ENCODE data around the gene ETV5. TPM values are rescaled to one million over a fixed set of nuclear protein-coding genes. Genes with fewer than 3 reads are reported as not detected.

The ETV5 gene
- total and polyA plus RNA-seq, 10 of the 15 experiments (the other 5 are each of a cell fraction or from before 2014, with no cell fraction given), result 5.0 to 18.4 (median 7.4) TPM

DNA sequence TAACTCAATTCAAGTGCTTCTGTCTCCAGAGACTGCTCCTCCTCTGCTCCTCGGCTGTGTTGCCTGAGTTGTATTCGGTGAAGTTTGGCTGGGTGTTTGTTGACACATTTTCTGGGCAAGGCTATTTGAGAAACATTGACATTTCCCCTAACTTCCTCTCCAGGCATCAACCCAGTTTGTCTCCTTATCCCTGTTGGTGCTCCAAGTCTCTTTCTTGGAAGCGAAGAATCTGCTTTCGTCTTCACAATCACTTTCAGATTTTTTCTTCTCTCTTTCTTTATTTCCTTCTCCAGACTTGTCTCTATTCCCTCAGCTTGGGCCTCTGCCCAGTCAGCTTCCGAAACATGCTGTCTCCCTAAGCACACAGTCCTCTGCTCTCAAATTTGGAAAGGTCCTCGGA, 84.7 kb downstream of the ETV5 start (continued):
- TF ChIP-seq, protein P1, sequence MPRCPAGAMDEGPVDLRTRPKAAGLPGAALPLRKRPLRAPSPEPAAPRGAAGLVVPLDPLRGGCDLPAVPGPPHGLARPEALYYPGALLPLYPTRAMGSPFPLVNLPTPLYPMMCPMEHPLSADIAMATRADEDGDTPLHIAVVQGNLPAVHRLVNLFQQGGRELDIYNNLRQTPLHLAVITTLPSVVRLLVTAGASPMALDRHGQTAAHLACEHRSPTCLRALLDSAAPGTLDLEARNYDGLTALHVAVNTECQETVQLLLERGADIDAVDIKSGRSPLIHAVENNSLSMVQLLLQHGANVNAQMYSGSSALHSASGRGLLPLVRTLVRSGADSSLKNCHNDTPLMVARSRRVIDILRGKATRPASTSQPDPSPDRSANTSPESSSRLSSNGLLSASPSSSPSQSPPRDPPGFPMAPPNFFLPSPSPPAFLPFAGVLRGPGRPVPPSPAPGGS (IDR thresholded peaks at IDR 0.05; ENCODE audit: borderline replicate concordance, insufficient read depth, low read depth, low read length, poor library complexity, severe bottlenecking), result no peak
- TF ChIP-seq, protein P2, sequence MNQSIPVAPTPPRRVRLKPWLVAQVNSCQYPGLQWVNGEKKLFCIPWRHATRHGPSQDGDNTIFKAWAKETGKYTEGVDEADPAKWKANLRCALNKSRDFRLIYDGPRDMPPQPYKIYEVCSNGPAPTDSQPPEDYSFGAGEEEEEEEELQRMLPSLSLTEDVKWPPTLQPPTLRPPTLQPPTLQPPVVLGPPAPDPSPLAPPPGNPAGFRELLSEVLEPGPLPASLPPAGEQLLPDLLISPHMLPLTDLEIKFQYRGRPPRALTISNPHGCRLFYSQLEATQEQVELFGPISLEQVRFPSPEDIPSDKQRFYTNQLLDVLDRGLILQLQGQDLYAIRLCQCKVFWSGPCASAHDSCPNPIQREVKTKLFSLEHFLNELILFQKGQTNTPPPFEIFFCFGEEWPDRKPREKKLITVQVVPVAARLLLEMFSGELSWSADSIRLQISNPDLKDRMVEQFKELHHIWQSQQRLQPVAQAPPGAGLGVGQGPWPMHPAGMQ (IDR thresholded peaks at IDR 0.05; ENCODE audit: borderline replicate concordance), result no peak
- TF ChIP-seq, protein P3, sequence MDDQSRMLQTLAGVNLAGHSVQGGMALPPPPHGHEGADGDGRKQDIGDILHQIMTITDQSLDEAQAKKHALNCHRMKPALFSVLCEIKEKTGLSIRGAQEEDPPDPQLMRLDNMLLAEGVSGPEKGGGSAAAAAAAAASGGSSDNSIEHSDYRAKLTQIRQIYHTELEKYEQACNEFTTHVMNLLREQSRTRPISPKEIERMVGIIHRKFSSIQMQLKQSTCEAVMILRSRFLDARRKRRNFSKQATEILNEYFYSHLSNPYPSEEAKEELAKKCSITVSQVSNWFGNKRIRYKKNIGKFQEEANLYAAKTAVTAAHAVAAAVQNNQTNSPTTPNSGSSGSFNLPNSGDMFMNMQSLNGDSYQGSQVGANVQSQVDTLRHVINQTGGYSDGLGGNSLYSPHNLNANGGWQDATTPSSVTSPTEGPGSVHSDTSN (IDR thresholded peaks at IDR 0.05; ENCODE audit: insufficient replicate concordance, low read depth, low read length), result no peak
- TF ChIP-seq ZNF217 (IDR thresholded peaks at IDR 0.05) (no peak), EGR1 (IDR thresholded peaks at IDR 0.05; ENCODE audit: borderline replicate concordance in 1 of 2, low read depth in 2 of 2, low read length in 2 of 2) (no peak), GABPA (IDR thresholded peaks at IDR 0.05; ENCODE audit: low read depth) (no peak), LARP7 (IDR thresholded peaks at IDR 0.05) (no peak), HDAC2 (IDR thresholded peaks at IDR 0.05) (no peak), ETV6 (conservative IDR thresholded peaks at IDR 0.05 in 1 of 2, IDR thresholded peaks at IDR 0.05 in 1 of 2; ENCODE audit: borderline replicate concordance in 1 of 2, low read depth in 1 of 2) (no peak), ATF7 (IDR thresholded peaks at IDR 0.05; ENCODE audit: low read depth) (no peak)
- TF ChIP-seq, protein P4, sequence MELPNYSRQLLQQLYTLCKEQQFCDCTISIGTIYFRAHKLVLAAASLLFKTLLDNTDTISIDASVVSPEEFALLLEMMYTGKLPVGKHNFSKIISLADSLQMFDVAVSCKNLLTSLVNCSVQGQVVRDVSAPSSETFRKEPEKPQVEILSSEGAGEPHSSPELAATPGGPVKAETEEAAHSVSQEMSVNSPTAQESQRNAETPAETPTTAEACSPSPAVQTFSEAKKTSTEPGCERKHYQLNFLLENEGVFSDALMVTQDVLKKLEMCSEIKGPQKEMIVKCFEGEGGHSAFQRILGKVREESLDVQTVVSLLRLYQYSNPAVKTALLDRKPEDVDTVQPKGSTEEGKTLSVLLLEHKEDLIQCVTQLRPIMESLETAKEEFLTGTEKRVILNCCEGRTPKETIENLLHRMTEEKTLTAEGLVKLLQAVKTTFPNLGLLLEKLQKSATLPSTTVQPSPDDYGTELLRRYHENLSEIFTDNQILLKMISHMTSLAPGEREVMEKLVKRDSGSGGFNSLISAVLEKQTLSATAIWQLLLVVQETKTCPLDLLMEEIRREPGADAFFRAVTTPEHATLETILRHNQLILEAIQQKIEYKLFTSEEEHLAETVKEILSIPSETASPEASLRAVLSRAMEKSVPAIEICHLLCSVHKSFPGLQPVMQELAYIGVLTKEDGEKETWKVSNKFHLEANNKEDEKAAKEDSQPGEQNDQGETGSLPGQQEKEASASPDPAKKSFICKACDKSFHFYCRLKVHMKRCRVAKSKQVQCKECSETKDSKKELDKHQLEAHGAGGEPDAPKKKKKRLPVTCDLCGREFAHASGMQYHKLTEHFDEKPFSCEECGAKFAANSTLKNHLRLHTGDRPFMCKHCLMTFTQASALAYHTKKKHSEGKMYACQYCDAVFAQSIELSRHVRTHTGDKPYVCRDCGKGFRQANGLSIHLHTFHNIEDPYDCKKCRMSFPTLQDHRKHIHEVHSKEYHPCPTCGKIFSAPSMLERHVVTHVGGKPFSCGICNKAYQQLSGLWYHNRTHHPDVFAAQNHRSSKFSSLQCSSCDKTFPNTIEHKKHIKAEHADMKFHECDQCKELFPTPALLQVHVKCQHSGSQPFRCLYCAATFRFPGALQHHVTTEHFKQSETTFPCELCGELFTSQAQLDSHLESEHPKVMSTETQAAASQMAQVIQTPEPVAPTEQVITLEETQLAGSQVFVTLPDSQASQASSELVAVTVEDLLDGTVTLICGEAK (IDR thresholded peaks at IDR 0.05; ENCODE audit: borderline replicate concordance), result no peak

Data from GM12878 (cell line).